ENCODE data around the gene RASSF8. TPM values are rescaled to one million over a fixed set of nuclear protein-coding genes. Genes with fewer than 3 reads are reported as not detected.

Gene RASSF8
- total RNA-seq, 2 experiments from 2014 or later, result 0.27 to 0.46 TPM

DNA sequence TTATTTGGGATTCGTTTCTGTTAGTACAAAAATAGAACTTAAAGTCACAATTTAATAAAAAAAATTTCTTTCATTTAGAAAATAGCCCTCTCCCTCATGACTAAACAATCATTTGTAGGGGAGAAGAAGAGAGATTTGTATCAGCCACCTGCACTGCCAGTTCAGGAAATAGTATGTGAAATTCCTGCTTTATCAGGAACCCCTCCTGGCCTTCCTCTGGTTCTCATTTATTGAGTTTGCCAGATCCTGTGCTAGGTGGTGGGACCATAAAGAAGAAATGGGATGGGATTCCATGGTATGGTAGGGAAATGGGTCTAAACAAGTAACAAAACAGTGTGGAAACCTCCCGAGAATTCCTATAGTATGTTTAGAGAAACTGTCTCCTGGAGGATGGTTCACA, 30.0 kb downstream of the RASSF8 start:
- ChIA-PET POLR2A (no interaction called here), CTCF (no interaction called here)

GRCh38 chr12:25990495-25990894, 32.0 kb downstream of the RASSF8 start:
- CTCF ChIA-PET, result no interaction called here
- POLR2A ChIA-PET, result no interaction called here

DNA sequence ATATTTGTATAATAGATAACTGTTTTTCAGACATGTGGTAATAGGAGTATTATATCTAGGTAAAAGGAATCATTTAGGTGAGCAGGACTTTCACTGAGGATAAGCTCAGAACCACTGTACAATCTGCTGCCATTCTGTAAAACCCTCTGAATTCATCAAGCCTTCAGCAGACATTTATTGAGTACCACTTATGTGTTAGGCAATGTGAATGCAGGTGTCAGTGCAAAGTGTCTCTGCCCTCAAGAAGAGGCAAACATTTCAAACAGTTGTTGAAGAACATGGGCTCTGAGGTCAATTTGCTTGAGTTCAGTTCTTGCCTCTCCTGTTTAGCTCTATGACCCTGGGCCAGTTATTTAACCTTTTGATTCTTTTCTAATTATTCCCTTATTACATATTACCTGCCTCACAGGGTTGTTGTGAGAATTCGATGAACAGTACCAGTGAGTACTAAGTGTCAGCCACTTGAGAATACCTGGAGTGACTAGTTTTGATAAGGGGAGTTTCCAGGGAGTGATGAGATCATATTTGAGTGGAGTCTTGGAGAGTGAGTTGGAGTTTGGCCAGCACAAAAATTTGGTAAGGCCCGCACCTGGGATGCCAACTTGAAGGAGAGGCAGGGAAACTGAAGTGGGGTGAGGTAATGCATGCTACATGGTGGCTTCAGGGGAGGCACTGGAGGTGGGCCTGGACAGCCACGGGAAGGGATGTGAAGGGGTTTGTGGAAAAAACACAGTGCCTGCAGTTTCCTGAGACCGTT, 33.7 kb downstream of the RASSF8 start:
- ChIA-PET CTCF (no interaction called here), POLR2A (no interaction called here)

GRCh38 chr12:25993901-25994651, 35.6 kb downstream of the RASSF8 start:
- POLR2A ChIA-PET, result no interaction called here
- CTCF ChIA-PET, result no interaction called here

DNA sequence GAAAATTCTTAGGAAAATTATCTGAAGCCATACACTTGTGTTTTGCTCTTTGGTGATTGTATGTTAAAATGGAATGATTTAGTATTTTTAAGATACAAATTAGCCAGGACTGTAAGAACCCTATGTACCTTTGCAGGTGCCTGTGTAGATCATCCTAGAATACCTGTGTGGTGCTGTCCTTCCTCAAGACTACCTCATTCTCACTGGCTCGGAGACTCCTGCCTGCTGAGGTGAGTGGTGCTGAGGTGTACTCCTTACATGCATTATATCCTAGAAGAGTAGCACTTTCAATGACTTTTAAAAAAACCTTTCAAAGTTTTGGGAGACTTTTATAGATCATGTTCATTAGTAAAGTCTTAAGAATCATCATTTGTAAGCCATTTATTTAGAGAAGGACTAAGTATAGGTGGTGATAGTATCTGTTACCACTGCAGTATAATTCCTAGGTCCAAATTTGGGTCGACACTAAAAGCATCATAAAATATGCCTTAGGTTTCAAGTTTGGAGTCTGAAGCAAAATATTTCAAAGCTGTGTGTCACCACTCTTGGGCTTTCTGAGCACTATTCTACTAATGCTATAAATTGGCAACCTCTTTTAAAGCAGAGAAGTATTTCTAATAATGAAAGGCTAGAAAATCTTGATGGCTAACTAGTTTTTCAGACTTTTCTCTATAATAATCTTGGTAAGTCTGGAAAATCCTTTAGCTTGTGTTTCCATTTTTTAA, 36.6 kb downstream of the RASSF8 start:
- ChIA-PET POLR2A (no interaction called here), CTCF (no interaction called here)

GRCh38 chr12:25995906-25996305, 37.4 kb downstream of the RASSF8 start:
- POLR2A ChIA-PET, result no interaction called here
- CTCF ChIA-PET, result no interaction called here

- ChIA-PET CTCF (no interaction called here), POLR2A (no interaction called here)
Observed at GRCh38 chr12:25996677-25997076, 38.2 kb downstream of the RASSF8 start.

GRCh38 chr12:25997201-25997963, 38.9 kb downstream of the RASSF8 start:
- POLR2A ChIA-PET, result no interaction called here
- CTCF ChIA-PET, result no interaction called here

- CTCF ChIA-PET, result no interaction called here
- POLR2A ChIA-PET, result interaction anchor here (0.6 kb wide), 1 partner anchor 660 kb away, joined by 3 read pairs; no protein-coding TSS in a partner anchor
Observed at GRCh38 chr12:26000898-26001297, 42.4 kb downstream of the RASSF8 start.

- POLR2A ChIA-PET, result interaction anchor here (0.6 kb wide), 1 partner anchor 661 kb away, joined by 3 read pairs; no protein-coding TSS in a partner anchor
- CTCF ChIA-PET, result no interaction called here
Observed at GRCh38 chr12:26001530-26001929, 43.0 kb downstream of the RASSF8 start.

DNA sequence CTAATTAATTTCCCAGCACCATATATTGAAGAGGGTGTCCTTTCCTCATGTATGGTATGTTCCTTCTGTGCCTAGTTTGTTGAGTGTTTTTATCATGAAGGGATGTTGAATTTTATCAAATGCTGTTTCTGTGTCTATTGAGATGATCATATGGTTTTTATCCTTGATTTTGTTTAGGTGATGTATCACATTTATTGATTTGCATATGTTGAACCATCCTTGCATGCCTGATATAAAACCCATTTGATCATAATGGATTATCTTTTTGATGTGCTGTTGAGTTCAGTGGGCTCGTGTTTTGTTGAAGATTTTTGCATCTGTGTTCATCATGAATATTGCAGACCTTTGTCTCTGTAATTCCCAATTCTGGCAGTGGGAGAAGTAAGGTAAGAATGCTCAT, 44.6 kb downstream of the RASSF8 start:
- CTCF ChIA-PET, result no interaction called here
- POLR2A ChIA-PET, result no interaction called here

DNA sequence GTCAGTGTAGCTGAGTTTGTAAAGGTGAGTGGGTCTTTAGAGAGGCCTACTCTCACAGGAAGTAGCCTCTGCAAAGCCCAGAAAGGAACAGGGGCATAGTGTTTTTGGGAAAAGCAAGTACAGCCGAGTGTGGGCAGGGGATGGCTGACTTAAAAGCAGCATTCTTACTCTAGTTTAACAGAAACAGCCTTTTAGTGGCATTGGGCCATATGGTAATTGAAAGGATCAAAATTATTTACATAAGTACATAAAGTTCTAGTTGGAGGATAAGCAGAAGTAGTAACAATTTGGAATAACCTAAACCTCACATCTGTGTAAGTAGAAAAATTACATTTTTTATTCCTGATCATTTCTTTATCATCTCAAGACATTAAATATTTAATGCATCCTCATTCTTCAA, 49.1 kb downstream of the RASSF8 start:
- CTCF ChIA-PET, result no interaction called here
- POLR2A ChIA-PET, result no interaction called here

DNA sequence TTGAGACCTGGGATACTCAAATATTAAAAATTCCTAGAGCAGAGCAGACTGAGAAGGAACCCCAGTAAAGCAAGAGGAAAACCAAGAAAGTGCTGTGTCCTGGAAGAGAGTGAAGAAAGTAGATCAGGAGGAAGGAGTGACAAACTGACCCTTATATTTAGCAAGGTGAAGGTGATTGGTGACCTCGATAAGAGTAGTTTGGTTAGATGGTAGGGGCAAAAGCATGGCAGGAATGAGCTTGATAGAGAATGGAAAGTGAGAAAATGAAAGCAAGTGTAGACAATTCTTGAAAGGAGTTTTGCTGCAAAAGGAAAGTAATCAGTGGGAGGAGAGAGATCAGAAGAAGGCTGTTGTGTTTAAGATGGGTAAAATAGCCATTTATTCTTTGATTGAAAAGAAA, 51.1 kb downstream of the RASSF8 start:
- ChIA-PET CTCF (no interaction called here), POLR2A (no interaction called here)

DNA sequence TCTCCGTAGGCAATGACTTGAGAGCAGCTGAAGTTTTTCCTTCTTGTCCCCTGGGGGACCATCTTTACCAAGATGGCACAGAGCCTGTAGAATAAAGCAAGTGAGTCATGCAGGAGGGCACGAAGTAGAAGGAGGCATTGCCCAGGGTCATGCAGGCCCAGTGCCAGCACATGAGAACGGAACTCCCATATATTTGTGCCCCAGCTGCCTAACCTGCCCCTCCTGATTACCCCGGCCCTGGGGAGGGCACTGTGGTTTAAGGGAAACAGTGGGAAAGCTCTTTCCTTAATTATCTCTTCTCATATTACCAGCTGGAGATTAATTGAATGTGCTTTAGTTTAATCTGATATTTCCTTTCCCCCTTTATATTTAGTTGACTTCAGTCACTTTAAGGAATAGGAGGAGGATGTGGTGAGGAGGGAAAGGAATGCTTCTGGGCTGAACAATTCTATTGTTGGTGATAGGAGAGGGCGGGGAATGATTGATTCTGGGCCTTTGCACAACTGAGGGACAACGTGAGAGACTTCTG, 51.9 kb downstream of the RASSF8 start:
- ChIA-PET POLR2A (no interaction called here), CTCF (no interaction called here)

DNA sequence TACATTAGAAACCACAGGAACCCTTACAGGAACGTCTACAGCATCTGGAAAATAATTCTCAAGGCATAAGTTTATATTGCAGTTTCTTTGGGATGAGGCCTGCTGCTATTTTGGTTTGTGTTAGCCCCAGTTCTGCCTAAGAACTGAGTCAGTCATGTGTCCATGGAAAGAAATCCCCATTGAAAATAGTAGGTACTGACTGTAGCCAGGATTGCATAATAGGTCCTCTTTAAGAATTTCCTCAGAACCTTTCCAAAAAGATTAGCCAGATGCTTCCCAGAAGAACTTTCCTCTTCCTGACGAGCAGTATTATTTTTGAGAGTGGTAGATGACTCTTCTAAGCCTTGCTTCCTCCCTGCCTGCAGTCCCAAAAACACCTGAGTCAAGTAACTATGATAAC, 52.6 kb downstream of the RASSF8 start:
- ChIA-PET POLR2A (no interaction called here), CTCF (no interaction called here)

GRCh38 chr12:26014085-26014484, 55.6 kb downstream of the RASSF8 start:
- ChIA-PET CTCF (no interaction called here), POLR2A (no interaction called here)

DNA sequence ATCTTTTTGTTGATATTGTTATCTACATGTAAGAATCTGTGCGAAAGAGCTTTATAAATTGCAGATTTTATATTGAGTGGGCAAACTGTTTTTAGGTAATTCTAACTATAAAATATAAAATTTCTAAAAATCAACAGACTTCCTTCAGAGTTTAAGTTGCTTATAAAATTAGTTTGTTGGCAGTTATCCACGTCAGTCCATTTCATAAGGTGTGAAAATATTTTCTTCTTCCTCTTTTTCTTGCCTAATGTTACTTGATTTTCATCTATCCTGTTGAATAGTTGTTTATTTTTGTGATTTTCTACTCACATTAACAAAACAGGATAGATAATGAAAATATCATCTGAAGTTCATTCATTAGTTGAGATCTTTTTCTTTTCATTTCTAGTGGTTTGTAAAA, 58.0 kb downstream of the RASSF8 start:
- CTCF ChIA-PET, result no interaction called here

DNA sequence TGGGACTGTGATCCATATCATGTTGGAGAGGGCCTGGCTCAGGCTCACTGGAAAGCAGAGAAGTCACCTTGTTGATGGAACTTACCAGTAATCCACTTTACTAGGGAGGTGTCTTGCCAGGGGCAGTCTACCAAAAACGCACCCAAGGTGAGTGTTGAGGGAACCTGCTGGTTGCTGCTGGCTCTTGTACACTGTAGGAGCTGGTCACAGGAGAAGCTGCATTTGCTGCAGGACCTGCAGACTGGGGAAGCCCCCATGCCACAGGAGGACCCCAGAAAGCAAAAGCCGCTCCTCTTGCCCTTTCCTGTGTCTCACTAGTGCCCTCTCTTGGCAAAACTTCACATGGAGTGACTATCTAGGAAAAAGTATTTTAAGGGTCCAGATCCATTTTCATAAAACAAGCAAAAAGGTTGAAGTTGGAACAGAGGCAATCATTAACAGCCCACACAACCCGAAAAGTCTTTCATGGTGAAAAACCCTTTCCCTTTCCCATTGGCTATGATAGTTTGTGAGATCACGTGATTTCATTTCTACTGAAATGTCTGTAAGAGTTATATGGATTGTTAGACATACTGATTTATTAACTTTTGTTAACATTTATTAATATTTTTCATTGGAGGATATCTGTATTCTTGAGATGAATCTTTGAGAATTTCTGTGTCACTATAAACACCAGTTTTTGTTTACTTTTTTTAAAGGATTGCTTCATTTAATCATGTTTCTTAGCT, 59.2 kb downstream of the RASSF8 start:
- CTCF ChIA-PET, result no interaction called here
- POLR2A ChIA-PET, result no interaction called here

More for the DNA sequence above, 58.0 kb downstream of the RASSF8 start:
- POLR2A ChIA-PET, result no interaction called here

- ChIA-PET CTCF (no interaction called here), POLR2A (no interaction called here)
Observed at GRCh38 chr12:26018926-26019325, 60.4 kb downstream of the RASSF8 start.

DNA sequence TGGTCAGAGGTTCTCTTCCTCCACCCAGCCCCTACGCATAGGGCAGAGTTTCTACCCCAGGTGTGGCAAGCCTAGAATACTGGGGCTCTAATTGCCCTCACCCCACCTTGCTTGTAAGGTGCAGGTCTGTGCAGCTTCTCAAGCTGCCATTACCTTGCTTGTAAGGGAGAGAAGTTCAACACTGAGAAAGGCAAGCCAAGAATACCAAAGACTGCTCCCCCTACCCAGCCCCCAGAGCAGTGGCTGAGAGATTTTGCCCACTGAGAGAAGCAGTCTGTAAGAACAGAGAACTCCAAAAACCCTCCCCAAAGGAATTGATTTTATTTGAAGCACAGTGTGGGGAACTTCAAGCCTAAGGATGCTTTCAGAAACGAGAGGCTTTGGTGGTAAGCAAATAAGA, 63.1 kb downstream of the RASSF8 start:
- POLR2A ChIA-PET, result no interaction called here
- CTCF ChIA-PET, result no interaction called here

Measured in activated CD8-positive, alpha-beta memory T cell treated with anti-CD3 and anti-CD28 coated beads for 36 hours (primary cell).